CD4-positive, alpha-beta T cell treated with Interleukin-15 for 1 hour (primary cell): Measurements from ENCODE around the gene TMEM52B.
"Not testable (repeated sequence)": the region's sequence is repeated elsewhere in the genome, so short reads cannot be mapped to it uniquely, and the experiment has no call there.

Experiments used
- DNase-seq: peaks from one replicate; pipeline ENCODE4 v3.0.0-alpha.2; 2020

The TMEM52B gene

GRCh38 chr12:10211940-10212738 is 33.3 kb downstream of the TMEM52B start:
- peak; percentile 92 for DNase-seq

GRCh38 chr12:10212739-10213131 is 33.9 kb downstream of the TMEM52B start, which contains the start of gene GABARAPL1:
Gene GABARAPL1, plus strand, starts transcription at chr12:10212877. Its CDS starts 253 bp downstream, at chr12:10213130.
- DNase-seq, result peak; percentile 90

GRCh38 chr12:10213168-10214135 is 34.6 kb downstream of the TMEM52B start:
- DNase-seq, result peak; percentile 88

GRCh38 chr12:10214136-10214894 is 35.5 kb downstream of the TMEM52B start:
- no peak for DNase-seq

- DNase-seq, result no peak
These were observed 36.0 kb downstream of the TMEM52B start for GRCh38 chr12:10214895-10215267.

GRCh38 chr12:10215436-10215835 is 36.6 kb downstream of the TMEM52B start:
- DNase-seq, result no peak

GRCh38 chr12:10215946-10216345 is 37.1 kb downstream of the TMEM52B start:
- DNase-seq, result peak; percentile 27

GRCh38 chr12:10218021-10218420 is 39.2 kb downstream of the TMEM52B start:
- no peak for DNase-seq

GRCh38 chr12:10220398-10221077 is 41.7 kb downstream of the TMEM52B start:
- DNase-seq, result no peak

GRCh38 chr12:10221846-10222245 is 43.0 kb downstream of the TMEM52B start:
- no peak for DNase-seq

GRCh38 chr12:10223208-10223607 is 44.4 kb downstream of the TMEM52B start:
- no peak for DNase-seq

- DNase-seq, result not testable (repeated sequence)
These were observed 46.6 kb downstream of the TMEM52B start for GRCh38 chr12:10225426-10225825.

GRCh38 chr12:10226086-10226485 is 47.3 kb downstream of the TMEM52B start:
- no peak for DNase-seq

- DNase-seq, result no peak
These were observed 47.9 kb downstream of the TMEM52B start for GRCh38 chr12:10226731-10227130.

GRCh38 chr12:10227648-10228047 is 48.8 kb downstream of the TMEM52B start:
- DNase-seq, result no peak

GRCh38 chr12:10234562-10234961 is 55.7 kb downstream of the TMEM52B start:
- no peak for DNase-seq

- peak; percentile 40 for DNase-seq
These were observed 57.2 kb downstream of the TMEM52B start for GRCh38 chr12:10235761-10236631.

GRCh38 chr12:10236720-10237119 is 57.9 kb downstream of the TMEM52B start:
- no peak for DNase-seq

- no peak for DNase-seq
These were observed 59.7 kb downstream of the TMEM52B start for GRCh38 chr12:10238526-10238925.

GRCh38 chr12:10241290-10241689 is 62.5 kb downstream of the TMEM52B start:
- DNase-seq, result no peak
